Liver (tissue), 3 donors: Measurements from ENCODE around the gene RAB37.

ENCODE experiments used
- CTCF ChIP-seq: fragments of 150-350 bp; IDR thresholded peaks from 2 replicates; pipeline ENCODE4 v1.5.1; 2017; ENCODE audit warnings: improper control_type of control experiment, low read depth, low read length; ENCODE audit not compliant: missing input control
- GABPA ChIP-seq, 2 donors: IDR thresholded peaks in 1 of 2; conservative IDR thresholded peaks in 1 of 2; 2 replicates each; pipeline ENCODE4 v1.6.1; 2016; ENCODE audit warnings: antibody characterized with exemption in 2 of 2, mild to moderate bottlenecking in 1 of 2, moderate library complexity in 1 of 2
- MAX ChIP-seq: IDR thresholded peaks from 2 replicates; pipeline ENCODE4 v1.6.1; 2016; ENCODE audit warnings: antibody characterized with exemption
- NR2F2 ChIP-seq: IDR thresholded peaks from 2 replicates; pipeline ENCODE4 v1.6.1; 2016; ENCODE audit warnings: antibody characterized with exemption
- RAD21 ChIP-seq, 2 donors: IDR thresholded peaks; 2 replicates each; pipeline ENCODE4 v1.6.1; 2016; ENCODE audit warnings: antibody characterized with exemption in 2 of 2, mild to moderate bottlenecking in 2 of 2
- REST ChIP-seq: IDR thresholded peaks from 2 replicates; pipeline ENCODE4 v1.6.1; 2016; ENCODE audit warnings: antibody characterized with exemption, mild to moderate bottlenecking
- RXRA ChIP-seq, 2 donors: IDR thresholded peaks; 2 replicates each; pipeline ENCODE4 v1.6.1; 2017 to 2018; ENCODE audit warnings: antibody characterized with exemption in 2 of 2, mild to moderate bottlenecking in 1 of 2
- SP1 ChIP-seq: IDR thresholded peaks from 2 replicates; pipeline ENCODE4 v1.6.1; 2018; ENCODE audit warnings: antibody characterized with exemption, mild to moderate bottlenecking
- TAF1 ChIP-seq: conservative IDR thresholded peaks from 2 replicates; pipeline ENCODE4 v1.6.1; 2016; ENCODE audit warnings: antibody characterized with exemption, mild to moderate bottlenecking
- YY1 ChIP-seq: IDR thresholded peaks from 2 replicates; pipeline ENCODE4 v1.6.1; 2016; ENCODE audit warnings: antibody characterized with exemption, mild to moderate bottlenecking
- ZBTB33 ChIP-seq: IDR thresholded peaks from 2 replicates; pipeline ENCODE4 v1.6.1; 2016; ENCODE audit warnings: antibody characterized with exemption
- donor health status: healthy.
- donor health status: healthy.

GRCh38 chr17:74752822-74753401 is 15.9 kb downstream of the RAB37 start:
- TF ChIP-seq NR2F2 (no peak), RXRA (IDR thresholded peaks at IDR 0.05) (peak in 1 of 2 donors; percentile 6), CTCF (no peak), GABPA (IDR thresholded peaks at IDR 0.05 in 1 of 2, conservative IDR thresholded peaks at IDR 0.05 in 1 of 2) (no peak), RAD21 (IDR thresholded peaks at IDR 0.05) (no peak), SP1 (no peak), MAX (no peak), TAF1 (no peak), YY1 (no peak), REST (no peak), ZBTB33 (no peak)
